HCT116 (cell line): ENCODE results near the gene SERTAD1. TPM values are rescaled to one million over a fixed set of nuclear protein-coding genes. Genes with fewer than 3 reads are reported as not detected.

Source experiments
- ATAC-seq: fragments of 200-7000 bp; cut with Tn5 transposase; 2 replicates; pipeline ENCODE4 v1.9.1; 2020; ENCODE audit warnings: mild to moderate bottlenecking, moderate library complexity
- BruUV-seq: library from RNA; stranded (reverse); fragments of 400-500 nt; replicated peaks from 2 replicates; lab custom pipeline; 2021; lab: Mats Ljungman, UMichigan
- CTCF ChIA-PET: fragments of 300-600 bp; sonication (Branson Sonifier 250); formaldehyde crosslinking; loops from one replicate; lab custom pipeline; 2021; ENCODE audit warnings: antibody characterized with exemption; lab: Charles Lee
- POLR2A ChIA-PET: fragments of 300-600, 350-600 bp; sonication (Branson Sonifier 250); formaldehyde crosslinking; loops from one replicate; lab custom pipeline; 2021; ENCODE audit warnings: antibody characterized with exemption; lab: Charles Lee
- RAD21 ChIA-PET, 2 experiments: fragments of 300-600 bp; sonication (Branson Sonifier 250); formaldehyde crosslinking; loops; one replicate each; lab custom pipeline; 2023; ENCODE audit warnings: low total read pairs in 2 of 2; ENCODE audit not compliant: uncharacterized antibody in 2 of 2, unreplicated experiment in 2 of 2, low non-redundant PET in 1 of 2; lab: Charles Lee
- DNase-seq: peaks from one replicate; pipeline ENCODE4 v3.0.0-alpha.2; 2010; ENCODE audit warnings: low read depth, low spot score
- H2AFZ ChIP-seq: fragments of 200-600 bp; shearing (Covaris generic), sonication (generic); 2 replicates; pipeline ENCODE4 v1.6.1; 2017; ENCODE audit warnings: low read depth, mixed run types, mixed read lengths, antibody characterized with exemption, low read length; ENCODE audit not compliant: poor library complexity, severe bottlenecking
- H3K27ac ChIP-seq: 2 replicates; pipeline ENCODE4 v1.5.1; 2012; ENCODE audit warnings: low read depth, low read length
- H3K27me3 ChIP-seq: fragments of 200-600 bp; sonication (generic); 2 replicates; pipeline ENCODE4 v1.6.1; 2016; ENCODE audit warnings: mixed run types, low read length, mixed read lengths; ENCODE audit not compliant: insufficient read depth
- H3K36me3 ChIP-seq, 2 experiments: fragments of 200-500 bp in 1 of 2; fragments of 200-600 bp in 1 of 2; sonication (Bioruptor generic) in 1 of 2; sonication (generic) in 1 of 2; 2 replicates each; pipeline versions ENCODE4 v1.5.1 to v1.6.1; 2014 to 2016; ENCODE audit warnings: low read length in 2 of 2, inconsistent platforms in 1 of 2, mixed read lengths in 1 of 2, mixed run types in 1 of 2; ENCODE audit not compliant: insufficient read depth in 2 of 2, control insufficient read depth in 1 of 2
- H3K4me1 ChIP-seq, 2 experiments: fragments of 200-600 bp in 1 of 2; sonication (generic) in 1 of 2; 2 replicates each; pipeline versions ENCODE4 v1.5.1 to v1.6.1; 2012 to 2017; ENCODE audit warnings: low read length in 2 of 2, inconsistent platforms in 1 of 2, mild to moderate bottlenecking in 1 of 2, mixed read lengths in 1 of 2, mixed run types in 1 of 2, moderate library complexity in 1 of 2; ENCODE audit not compliant: insufficient read depth in 2 of 2, control insufficient read depth in 1 of 2
- H3K4me2 ChIP-seq: fragments of 200-600 bp; sonication (generic); 2 replicates; pipeline ENCODE4 v1.6.1; 2017; ENCODE audit warnings: mixed run types, low read length, mixed read lengths
- H3K4me3 ChIP-seq, 2 experiments: fragments of 200-600 bp in 1 of 2; sonication (generic) in 1 of 2; replicated peaks in 1 of 2; 2 replicates each; pipeline ENCODE4 v1.5.1; 2011 to 2016; ENCODE audit warnings: low read length in 2 of 2, control low read depth in 1 of 2, low read depth in 1 of 2, mild to moderate bottlenecking in 1 of 2, mixed read lengths in 1 of 2, mixed run types in 1 of 2
- H3K79me2 ChIP-seq: fragments of 200-600 bp; sonication (generic); 2 replicates; pipeline ENCODE4 v1.6.1; 2017; ENCODE audit warnings: mild to moderate bottlenecking, mixed run types, low read length, moderate library complexity, mixed read lengths; ENCODE audit not compliant: insufficient read depth
- H3K9ac ChIP-seq: fragments of 200-600 bp; sonication (generic); 2 replicates; pipeline ENCODE4 v1.6.1; 2016; ENCODE audit warnings: low read length, mixed read lengths
- H3K9me2 ChIP-seq: fragments of 200-600 bp; sonication (generic), shearing (Covaris generic); 2 replicates; pipeline ENCODE4 v1.6.1; 2017; ENCODE audit warnings: mixed run types, mild to moderate bottlenecking, moderate library complexity; ENCODE audit not compliant: insufficient read depth
- H3K9me3 ChIP-seq, 2 experiments: fragments of 200-500 bp in 1 of 2; fragments of 200-600 bp in 1 of 2; sonication (Bioruptor generic) in 1 of 2; sonication (generic) in 1 of 2; 2 replicates each; pipeline ENCODE4 v1.6.1; 2014 to 2017; ENCODE audit warnings: low read length in 2 of 2, mixed read lengths in 2 of 2, inconsistent platforms in 1 of 2, low read depth in 1 of 2, mild to moderate bottlenecking in 1 of 2, mixed run types in 1 of 2, moderate library complexity in 1 of 2; ENCODE audit not compliant: control insufficient read depth in 1 of 2, insufficient read depth in 1 of 2
- H4K20me1 ChIP-seq: fragments of 200-600 bp; sonication (generic), shearing (Covaris generic); 2 replicates; pipeline ENCODE4 v1.6.1; 2017; ENCODE audit warnings: mixed run types, mild to moderate bottlenecking, moderate library complexity; ENCODE audit not compliant: insufficient read depth
- CBX3 ChIP-seq: IDR thresholded peaks from 2 replicates; pipeline ENCODE4 v1.6.1; 2012; ENCODE audit warnings: low read depth
- CEBPB ChIP-seq: IDR thresholded peaks from 2 replicates; pipeline ENCODE4 v1.6.1; 2012; ENCODE audit warnings: low read depth
- CTCF ChIP-seq, 3 experiments: fragments of 200-600 bp in 1 of 3; sonication (generic) in 1 of 3; IDR thresholded peaks in 2 of 3; conservative IDR thresholded peaks in 1 of 3; 2 replicates each; pipeline ENCODE4 v1.5.1; 2012 to 2017; ENCODE audit warnings: low read depth in 2 of 3, low read length in 2 of 3, antibody characterized with exemption in 1 of 3, borderline replicate concordance in 1 of 3, control low read depth in 1 of 3, mild to moderate bottlenecking in 1 of 3, mixed read lengths in 1 of 3, mixed run types in 1 of 3, moderate library complexity in 1 of 3; ENCODE audit not compliant: insufficient read depth in 1 of 3
- EZH2phosphoT487 ChIP-seq: fragments of 200-600 bp; IDR thresholded peaks from 2 replicates; pipeline ENCODE4 v1.6.1; 2018; ENCODE audit warnings: antibody characterized with exemption, borderline replicate concordance
- SP1 ChIP-seq: IDR thresholded peaks from 2 replicates; pipeline ENCODE4 v1.6.1; 2012; ENCODE audit warnings: low read depth
- ZFX ChIP-seq: fragments of 450-650 bp; IDR thresholded peaks from 2 replicates; pipeline ENCODE4 v1.6.1; 2017
- ZNF274 ChIP-seq: fragments of 200-500 bp; sonication (Bioruptor generic); IDR thresholded peaks from 2 replicates; pipeline ENCODE4 v1.6.1; 2014; ENCODE audit warnings: mild to moderate bottlenecking, low read depth, low read length, inconsistent platforms
- intact Hi-C: fragments of 100-400 bp; cut with micrococcal nuclease; formaldehyde crosslinking; loops from 2 replicates; pipeline ENCODE4 v1.10.0; 2022
- total RNA-seq: library from RNA; stranded (reverse); gene quantifications from one replicate; pipeline ENCODE4 v1.2.1, GENCODE V29; 2021; ENCODE audit not compliant: unreplicated experiment

The SERTAD1 gene
- total RNA-seq, 1 experiment from 2014 or later, result 30.3 TPM

- TF ChIP-seq CTCF (IDR thresholded peaks at IDR 0.05 in 2 of 3, conservative IDR thresholded peaks at IDR 0.05 in 1 of 3; ENCODE audit: borderline replicate concordance in 1 of 3, insufficient read depth in 1 of 3, low read depth in 2 of 3, low read length in 2 of 3) (no peak), EZH2phosphoT487 (no peak)
Observed at GRCh38 chr19:40423938-40424337, 1.9 kb downstream of the SERTAD1 start (continued).

GRCh38 chr19:40422748-40423566, 2.8 kb downstream of the SERTAD1 start:
- intact Hi-C loops, result loop anchor here (5.0 kb wide), 1 partner anchor 179 kb away; the partner anchor contains the start of gene LTBP4
- Histone ChIP-seq H3K27ac (peak overlapping the region; percentile 99), H3K4me1 (peaks cover 25 to 70% of the 10 kb centered on the region in 2 experiments), H4K20me1 (no peaks in the 10 kb centered on the region), H3K9ac (peak overlapping the region; percentile 90; the same call in 1 of the 2 replicates), H3K27me3 (no peaks in the 10 kb centered on the region), H3K4me3 (no peak overlapping the region), H2AFZ (no peak overlapping the region), H3K4me2 (peak overlapping the region; percentile 96; the same call in 1 of the 2 replicates), H3K36me3 (peaks cover 5 to 13% of the 10 kb centered on the region in 2 experiments; a peak in 2 of 4 replicates), H3K79me2 (peaks cover 35% of the 10 kb centered on the region), H3K9me2 (no peaks in the 10 kb centered on the region), H3K9me3 (no peaks in the 10 kb centered on the region)
- POLR2A ChIA-PET, result interaction anchor here (1.5 to 2.2 kb wide), 2 partner anchors 21 to 41 kb away, joined by 4 read pairs; partner anchors contain the start of gene SERTAD3
- DNase-seq (no peak), ATAC-seq (no peak)
- CTCF ChIA-PET, result no interaction called here
- BruUV-seq, result no TSS peak
- no peak for TF ChIP-seq ZNF274
- no peak for TF ChIP-seq CEBPB
- no peak for TF ChIP-seq ZFX
- no peak for TF ChIP-seq CBX3
- TF ChIP-seq SP1, result no peak
- RAD21 ChIA-PET, result interaction anchor here in 1 of 2 experiments (0.7 kb wide), 1 partner anchor 43 kb away, joined by 3 read pairs; the partner anchor contains the start of gene BLVRB
